Retinal pigment epithelial cell (primary cell): ENCODE data around the gene MYO5A.

Source experiments
- DNase-seq: peaks from one replicate; pipeline ENCODE4 v3.0.0-alpha.2; 2010; ENCODE audit warnings: low read depth
- H3K4me3 ChIP-seq: 2 replicates; pipeline ENCODE4 v1.5.1; 2011; ENCODE audit warnings: mild to moderate bottlenecking, low read length, control low read depth, moderate library complexity
- CTCF ChIP-seq: conservative IDR thresholded peaks from 2 replicates; pipeline ENCODE4 v1.5.1; 2011; ENCODE audit warnings: low read depth, low read length, control low read depth, inconsistent platforms

MYO5A gene

GRCh38 chr15:52362497-52362896, 166.2 kb downstream of the MYO5A start:
- TF ChIP-seq CTCF, result no peak
- no peak for DNase-seq
- H3K4me3 ChIP-seq, result no peak overlapping the region

- no peak overlapping the region for H3K4me3 ChIP-seq
- no peak for DNase-seq
- TF ChIP-seq CTCF, result no peak
Measured at GRCh38 chr15:52361975-52362494, 166.6 kb downstream of the MYO5A start.

GRCh38 chr15:52361494-52361893, 167.2 kb downstream of the MYO5A start:
- H3K4me3 ChIP-seq, result no peak overlapping the region
- DNase-seq, result no peak
- no peak for TF ChIP-seq CTCF

- no peak overlapping the region for H3K4me3 ChIP-seq
- no peak for DNase-seq
- TF ChIP-seq CTCF, result no peak
Measured at GRCh38 chr15:52360229-52361203, 168.2 kb downstream of the MYO5A start.

GRCh38 chr15:52359722-52360121, 169.0 kb downstream of the MYO5A start:
- no peak overlapping the region for H3K4me3 ChIP-seq
- no peak for TF ChIP-seq CTCF
- no peak for DNase-seq

GRCh38 chr15:52357949-52358348, 170.7 kb downstream of the MYO5A start:
- TF ChIP-seq CTCF, result no peak
- H3K4me3 ChIP-seq, result no peak overlapping the region
- no peak for DNase-seq

GRCh38 chr15:52352086-52352485, 176.6 kb downstream of the MYO5A start:
- no peak for TF ChIP-seq CTCF
- no peak overlapping the region for H3K4me3 ChIP-seq
- no peak for DNase-seq
